Fibroblast of lung (primary cell): ENCODE measurements around the gene PRRG2.

Source experiments
- EZH2 ChIP-seq: IDR thresholded peaks from 2 replicates; pipeline ENCODE4 v1.5.1; 2012; ENCODE audit warnings: low read length, control low read depth, mild to moderate bottlenecking; ENCODE audit errors: missing control alignments
- TF ChIP-seq, protein P1 (sequence below), 2 donors: IDR thresholded peaks in 1 of 2; conservative IDR thresholded peaks in 1 of 2; 1 replicate in 1 of 2; 2 replicates in 1 of 2; pipeline ENCODE4 v1.5.1; 2011 to 2012; ENCODE audit warnings: low read length in 2 of 2, control low read depth in 1 of 2, inconsistent platforms in 1 of 2, low read depth in 1 of 2, mild to moderate bottlenecking in 1 of 2

DNA sequence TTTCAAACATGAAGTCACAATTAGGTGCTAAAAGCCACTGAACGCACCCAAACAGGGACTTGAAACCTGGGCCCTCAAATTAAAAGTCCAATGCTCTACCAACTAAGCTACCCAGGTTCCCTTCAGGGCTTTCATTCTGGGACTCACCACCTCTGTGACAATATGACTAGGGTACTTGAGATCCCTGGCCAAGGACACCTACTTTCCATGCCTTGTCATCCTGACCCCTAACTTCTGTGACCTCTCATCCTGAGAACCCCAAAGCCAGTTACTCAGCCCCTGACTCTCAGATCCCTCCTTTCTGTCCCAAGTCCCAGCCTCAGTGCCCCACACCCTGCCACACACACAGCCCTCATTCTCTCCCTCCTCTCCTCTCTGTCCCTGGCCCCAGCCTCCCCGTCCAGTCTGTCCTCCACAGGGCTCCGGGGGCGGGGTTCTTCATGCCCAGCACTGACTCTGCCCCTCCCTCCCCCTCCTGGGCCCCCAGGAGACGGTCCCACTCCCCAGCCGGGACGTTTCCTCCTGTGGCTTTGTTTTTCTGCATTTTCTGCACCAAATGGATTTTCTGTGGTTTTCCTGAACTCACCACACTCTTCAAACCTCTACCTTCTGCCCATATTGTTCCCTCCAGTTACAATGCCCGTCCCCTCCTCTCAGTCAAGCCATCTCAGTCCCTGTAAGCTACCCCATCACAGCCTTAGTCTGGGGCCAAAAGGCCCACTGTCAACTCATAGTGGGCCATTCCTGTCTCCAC, 46.3 kb upstream of the PRRG2 start:
- TF ChIP-seq, protein P1, sequence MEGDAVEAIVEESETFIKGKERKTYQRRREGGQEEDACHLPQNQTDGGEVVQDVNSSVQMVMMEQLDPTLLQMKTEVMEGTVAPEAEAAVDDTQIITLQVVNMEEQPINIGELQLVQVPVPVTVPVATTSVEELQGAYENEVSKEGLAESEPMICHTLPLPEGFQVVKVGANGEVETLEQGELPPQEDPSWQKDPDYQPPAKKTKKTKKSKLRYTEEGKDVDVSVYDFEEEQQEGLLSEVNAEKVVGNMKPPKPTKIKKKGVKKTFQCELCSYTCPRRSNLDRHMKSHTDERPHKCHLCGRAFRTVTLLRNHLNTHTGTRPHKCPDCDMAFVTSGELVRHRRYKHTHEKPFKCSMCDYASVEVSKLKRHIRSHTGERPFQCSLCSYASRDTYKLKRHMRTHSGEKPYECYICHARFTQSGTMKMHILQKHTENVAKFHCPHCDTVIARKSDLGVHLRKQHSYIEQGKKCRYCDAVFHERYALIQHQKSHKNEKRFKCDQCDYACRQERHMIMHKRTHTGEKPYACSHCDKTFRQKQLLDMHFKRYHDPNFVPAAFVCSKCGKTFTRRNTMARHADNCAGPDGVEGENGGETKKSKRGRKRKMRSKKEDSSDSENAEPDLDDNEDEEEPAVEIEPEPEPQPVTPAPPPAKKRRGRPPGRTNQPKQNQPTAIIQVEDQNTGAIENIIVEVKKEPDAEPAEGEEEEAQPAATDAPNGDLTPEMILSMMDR (conservative IDR thresholded peaks at IDR 0.05 in 1 of 2, IDR thresholded peaks at IDR 0.05 in 1 of 2; ENCODE audit: low read depth in 1 of 2, low read length in 2 of 2), result no peak
- no peak for TF ChIP-seq EZH2
